Epithelial cell of esophagus (primary cell): Measurements from ENCODE around the gene GNA14.
"Not testable (repeated sequence)": the region's sequence is repeated elsewhere in the genome, so short reads cannot be mapped to it uniquely, and the experiment has no call there.

Experiments
- DNase-seq: peaks from one replicate; pipeline ENCODE4 v3.0.0; 2010; ENCODE audit warnings: low read depth
- H3K4me3 ChIP-seq: 2 replicates; pipeline ENCODE4 v1.5.1; 2011; ENCODE audit warnings: mild to moderate bottlenecking, low read length, control low read depth
- TF ChIP-seq, protein P1 (sequence below): IDR thresholded peaks from 2 replicates; pipeline ENCODE4 v1.5.1; 2011; ENCODE audit warnings: low read depth, mild to moderate bottlenecking, low read length, control low read depth, inconsistent platforms; ENCODE audit not compliant: insufficient read depth; ENCODE audit errors: missing control alignments

GNA14 gene

GRCh38 chr9:77417566-77417965, 230.6 kb downstream of the GNA14 start:
- peak; percentile 84 for DNase-seq
- TF ChIP-seq, protein P1, sequence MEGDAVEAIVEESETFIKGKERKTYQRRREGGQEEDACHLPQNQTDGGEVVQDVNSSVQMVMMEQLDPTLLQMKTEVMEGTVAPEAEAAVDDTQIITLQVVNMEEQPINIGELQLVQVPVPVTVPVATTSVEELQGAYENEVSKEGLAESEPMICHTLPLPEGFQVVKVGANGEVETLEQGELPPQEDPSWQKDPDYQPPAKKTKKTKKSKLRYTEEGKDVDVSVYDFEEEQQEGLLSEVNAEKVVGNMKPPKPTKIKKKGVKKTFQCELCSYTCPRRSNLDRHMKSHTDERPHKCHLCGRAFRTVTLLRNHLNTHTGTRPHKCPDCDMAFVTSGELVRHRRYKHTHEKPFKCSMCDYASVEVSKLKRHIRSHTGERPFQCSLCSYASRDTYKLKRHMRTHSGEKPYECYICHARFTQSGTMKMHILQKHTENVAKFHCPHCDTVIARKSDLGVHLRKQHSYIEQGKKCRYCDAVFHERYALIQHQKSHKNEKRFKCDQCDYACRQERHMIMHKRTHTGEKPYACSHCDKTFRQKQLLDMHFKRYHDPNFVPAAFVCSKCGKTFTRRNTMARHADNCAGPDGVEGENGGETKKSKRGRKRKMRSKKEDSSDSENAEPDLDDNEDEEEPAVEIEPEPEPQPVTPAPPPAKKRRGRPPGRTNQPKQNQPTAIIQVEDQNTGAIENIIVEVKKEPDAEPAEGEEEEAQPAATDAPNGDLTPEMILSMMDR = no peak
- H3K4me3 ChIP-seq = no peak overlapping the region

DNA sequence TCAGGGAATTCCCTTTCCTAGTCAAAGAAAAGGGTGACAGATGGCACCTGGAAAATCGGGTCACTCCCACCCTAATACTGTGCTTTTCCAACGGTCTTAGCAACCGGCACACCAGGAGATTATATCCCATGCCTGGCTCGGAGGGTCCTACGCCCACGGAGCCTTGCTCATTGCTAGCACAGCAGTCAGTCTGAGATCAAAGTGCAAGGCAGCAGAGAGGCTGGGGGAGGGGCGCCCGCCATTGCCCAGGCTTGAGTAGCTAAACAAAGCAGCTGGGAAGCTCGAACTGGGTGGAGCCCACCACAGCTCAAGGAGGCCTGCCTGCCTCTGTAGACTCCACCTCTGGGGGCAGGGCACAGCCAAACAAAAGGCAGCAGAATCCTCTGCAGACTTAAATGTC, 239.6 kb downstream of the GNA14 start:
- not testable (repeated sequence) for DNase-seq, H3K4me3 ChIP-seq

GRCh38 chr9:77403239-77403638, 244.9 kb downstream of the GNA14 start:
- no peak overlapping the region for H3K4me3 ChIP-seq
- DNase-seq = peak; percentile 51
- TF ChIP-seq, protein P1 = no peak

DNA sequence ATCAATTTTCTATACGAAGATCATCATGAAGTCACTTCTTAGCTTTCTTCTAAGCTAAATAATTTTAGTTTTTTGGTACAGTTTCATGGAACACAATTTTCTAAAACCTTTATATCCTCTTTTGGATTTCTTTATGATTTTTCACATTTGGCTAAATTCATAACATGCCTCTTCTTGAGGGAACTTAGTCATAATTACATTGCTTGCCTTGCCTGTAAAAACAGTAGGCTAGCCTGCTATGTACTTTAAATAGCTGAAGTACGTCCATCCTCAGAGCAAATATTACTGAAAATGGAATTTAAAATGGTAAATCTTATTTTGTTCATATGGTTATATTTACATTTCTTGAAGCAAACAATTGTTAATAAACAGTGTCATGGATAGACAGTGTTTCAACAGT, 245.8 kb downstream of the GNA14 start:
- TF ChIP-seq, protein P1 = no peak
- peak; percentile 33 for DNase-seq
- no peak overlapping the region for H3K4me3 ChIP-seq

GRCh38 chr9:77399964-77400363, 248.2 kb downstream of the GNA14 start:
- no peak for DNase-seq
- TF ChIP-seq, protein P1 = no peak
- H3K4me3 ChIP-seq = no peak overlapping the region

DNA sequence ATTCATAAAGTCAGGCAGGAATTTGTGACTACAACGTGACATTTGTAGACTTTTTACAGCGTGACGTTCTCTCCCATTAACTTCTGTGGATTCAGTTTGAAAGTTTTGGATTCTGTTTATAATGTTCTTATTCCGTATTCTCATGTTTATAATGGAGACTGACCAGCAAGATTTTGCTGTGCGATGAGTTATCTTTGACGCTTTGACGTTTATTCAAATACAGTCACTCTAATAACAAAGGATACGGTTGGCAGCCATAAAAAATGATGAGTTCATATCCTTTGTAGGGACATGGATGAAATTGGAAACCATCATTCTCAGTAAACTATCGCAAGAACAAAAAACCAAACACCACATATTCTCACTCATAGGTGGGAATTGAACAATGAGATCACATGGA, 249.5 kb downstream of the GNA14 start:
- H3K4me3 ChIP-seq, DNase-seq: not testable (repeated sequence)

GRCh38 chr9:77392328-77392727, 255.8 kb downstream of the GNA14 start:
- TF ChIP-seq, protein P1 = no peak
- H3K4me3 ChIP-seq = no peak overlapping the region
- no peak for DNase-seq

DNA sequence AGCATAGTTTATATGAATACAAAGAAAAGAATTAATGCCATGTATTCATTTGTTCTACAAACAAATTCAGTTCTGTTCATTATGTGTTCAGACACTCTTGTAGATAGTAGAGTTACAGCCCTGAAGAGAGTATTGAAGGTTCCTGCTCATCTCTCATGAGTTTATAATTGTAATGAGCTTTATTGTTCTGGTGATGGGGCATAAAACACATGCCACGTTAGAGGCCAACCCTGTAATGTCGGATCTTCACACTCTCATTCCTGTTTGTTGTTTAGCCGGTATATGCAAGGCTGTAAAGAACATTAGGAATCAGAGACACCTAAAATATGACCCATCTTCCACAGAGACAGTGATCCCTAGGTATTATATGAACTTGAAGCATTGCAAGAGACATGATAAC, 256.3 kb downstream of the GNA14 start:
- DNase-seq = no peak
- H3K4me3 ChIP-seq = no peak overlapping the region
- TF ChIP-seq, protein P1 = no peak
